ENCODE measurements around the gene NGRN.

The NGRN gene

DNA sequence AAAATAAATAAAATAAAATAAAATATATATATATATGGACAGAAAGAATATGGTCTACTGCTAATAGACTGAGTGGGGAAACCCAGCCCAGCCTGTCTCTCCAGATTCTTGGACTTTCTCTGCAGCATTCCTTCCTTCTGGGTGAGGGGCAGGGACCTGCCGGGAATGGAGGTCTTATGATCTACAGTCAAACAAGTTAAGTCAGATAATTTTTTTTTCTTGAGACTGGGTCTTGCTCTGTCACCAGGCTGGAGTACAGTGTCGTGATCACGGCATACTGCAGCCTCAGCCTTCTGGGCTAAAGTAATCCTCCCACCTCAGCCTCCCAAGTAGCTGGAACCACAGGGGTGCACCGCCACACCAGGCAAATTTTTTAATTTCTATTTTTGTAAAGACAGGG, 53.1 kb downstream of the NGRN start:
- DNase-seq (ENCODE audit: low read depth) = no peak

DNA sequence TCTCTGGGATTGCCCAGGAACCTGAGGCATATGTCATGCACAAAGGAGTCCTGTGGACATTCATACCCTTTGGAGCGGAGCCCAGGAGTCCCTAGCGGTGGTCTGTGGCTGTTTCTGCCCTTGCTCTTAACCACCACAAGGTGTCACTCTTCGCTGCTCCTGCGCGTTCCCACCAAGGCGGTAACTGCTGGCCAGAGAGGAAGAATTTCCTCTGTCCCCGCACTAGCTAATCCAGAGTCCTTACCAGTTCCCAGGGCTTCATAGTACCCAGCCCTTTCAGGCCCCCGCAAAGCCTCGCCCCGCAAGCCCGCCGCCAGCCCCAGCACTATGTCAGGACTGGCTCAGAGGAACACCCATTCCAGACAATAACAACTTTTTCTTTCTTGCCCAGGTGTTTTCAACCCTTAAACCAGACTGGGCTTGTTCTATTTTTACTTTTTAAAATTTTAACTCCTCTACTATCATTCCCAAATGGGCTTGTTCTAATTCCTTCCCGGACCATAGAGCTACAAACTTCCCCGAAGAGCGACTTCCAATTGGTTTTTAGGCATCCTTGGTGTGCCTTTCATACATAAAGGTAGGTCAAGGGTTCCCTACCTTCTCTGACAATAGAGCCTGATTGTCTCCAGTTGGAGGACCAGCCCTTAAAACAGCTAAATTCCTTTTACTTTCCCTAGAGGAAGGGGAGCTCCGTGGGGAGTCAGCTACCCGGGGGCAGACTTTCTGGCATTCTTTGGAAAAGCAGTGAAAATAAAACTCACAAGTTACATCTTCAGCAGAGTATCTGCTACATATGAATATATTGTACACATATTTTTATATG, 54.8 kb downstream of the NGRN start:
- peak; percentile 34 for DNase-seq (ENCODE audit: low read depth)

DNA sequence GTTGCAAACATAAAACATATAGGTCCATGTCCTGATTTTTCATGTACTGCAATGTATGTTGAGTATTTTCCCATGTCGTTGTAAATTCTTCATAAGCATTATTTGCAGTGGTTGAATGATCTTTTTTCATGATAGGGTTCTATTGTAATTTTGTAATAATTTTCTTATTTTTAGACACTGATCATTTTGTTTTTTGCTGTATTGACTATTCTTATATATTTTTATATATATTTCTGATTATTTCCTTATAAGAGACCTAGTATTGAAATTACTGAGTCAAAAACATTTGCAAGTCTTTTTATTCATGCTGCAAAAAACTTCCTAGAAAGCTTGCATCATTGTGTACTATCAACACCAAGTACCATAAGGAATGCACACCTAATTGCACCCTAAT, 55.4 kb downstream of the NGRN start:
- DNase-seq (ENCODE audit: low read depth) = no peak

All from stimulated activated CD8-positive, alpha-beta memory T cell treated with anti-CD3 and anti-CD28 coated beads, Interleukin-15, amount 100 ng/mL, for 1 hour (primary cell).